ENCODE measurements around the gene GPR151. TPM values are rescaled to one million over a fixed set of nuclear protein-coding genes. Genes with fewer than 3 reads are reported as not detected.

GPR151 gene
- total and polyA plus RNA-seq, 9 of the 15 experiments (the other 6 are each of a cell fraction or from before 2014, with no cell fraction given) = 0.06 TPM; not detected in 8

- WGBS (ENCODE audit: insufficient coverage, low coverage, missing lambda C conversion rate) = no CpG with 5 or more reads among the region's 1 CpG
- H3K4me2 ChIP-seq (ENCODE audit: insufficient read depth, low read length) = no peak overlapping the region
- TF ChIP-seq YY1 (IDR thresholded peaks at IDR 0.05; ENCODE audit: borderline replicate concordance in 1 of 3, control insufficient read depth in 1 of 3, extremely low read depth in 1 of 3, insufficient read depth in 3 of 3, insufficient read length in 1 of 3, insufficient replicate concordance in 2 of 3, low read depth in 1 of 3, low read length in 2 of 3) = no peak
- TF ChIP-seq ZKSCAN3 (CRISPR knock-in tag; IDR thresholded peaks at IDR 0.05) = no peak
- TF ChIP-seq MCM3 (IDR thresholded peaks at IDR 0.05) = no peak
- TF ChIP-seq ZNF785 (CRISPR knock-in tag; IDR thresholded peaks at IDR 0.05) = no peak
- TF ChIP-seq MYNN (IDR thresholded peaks at IDR 0.05) = no peak
- TF ChIP-seq MYNN (CRISPR knock-in tag; IDR thresholded peaks at IDR 0.05) = no peak
- TF ChIP-seq HMGXB4 (CRISPR knock-in tag; IDR thresholded peaks at IDR 0.05) = no peak
- no peak for TF ChIP-seq ZNF239 (CRISPR knock-in tag; IDR thresholded peaks at IDR 0.05)
- TF ChIP-seq, protein P1, sequence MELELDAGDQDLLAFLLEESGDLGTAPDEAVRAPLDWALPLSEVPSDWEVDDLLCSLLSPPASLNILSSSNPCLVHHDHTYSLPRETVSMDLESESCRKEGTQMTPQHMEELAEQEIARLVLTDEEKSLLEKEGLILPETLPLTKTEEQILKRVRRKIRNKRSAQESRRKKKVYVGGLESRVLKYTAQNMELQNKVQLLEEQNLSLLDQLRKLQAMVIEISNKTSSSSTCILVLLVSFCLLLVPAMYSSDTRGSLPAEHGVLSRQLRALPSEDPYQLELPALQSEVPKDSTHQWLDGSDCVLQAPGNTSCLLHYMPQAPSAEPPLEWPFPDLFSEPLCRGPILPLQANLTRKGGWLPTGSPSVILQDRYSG (tag; conservative IDR thresholded peaks at IDR 0.05; ENCODE audit: low read depth) = no peak
- TF ChIP-seq MAFK (IDR thresholded peaks at IDR 0.05; ENCODE audit: low read length) = no peak
- TF ChIP-seq ZNF431 (CRISPR knock-in tag; IDR thresholded peaks at IDR 0.05) = no peak
- ATAC-seq (no peak), FAIRE-seq (no peak), DNase-seq (ENCODE audit: extremely low read depth in 1 of 4, low spot score in 3 of 4) (no peak)
- no peaks in the 10 kb centered on the region for H3K36me3 ChIP-seq (ENCODE audit: control insufficient read depth, insufficient read depth, low read length)
- ChIA-PET POLR2A (interaction anchor here (0.6 kb wide), 1 partner anchor 100 kb away, joined by 3 read pairs; no protein-coding TSS in a partner anchor), CTCF (ENCODE audit: low intra/inter-chr PET ratio) (interaction anchor here (1.6 kb wide), 1 partner anchor 432 kb away, joined by 7 read pairs; no protein-coding TSS in a partner anchor)
- no peaks in the 10 kb centered on the region for H3K79me2 ChIP-seq (ENCODE audit: control insufficient read depth, insufficient read depth, low read length)
- no peaks in the 10 kb centered on the region for H3K4me1 ChIP-seq (replicated peaks in 1 of 2; ENCODE audit: control insufficient read depth in 2 of 2, insufficient read depth in 2 of 2, low read length in 2 of 2)
- peaks cover 0 to 11% of the 10 kb centered on the region in 2 experiments; a peak in 1 of 5 replicates for H3K27me3 ChIP-seq (ENCODE audit: control insufficient read depth in 2 of 2, insufficient read depth in 2 of 2, low read length in 2 of 2)
- BruUV-seq (replicated peaks) = no TSS peak
- no peak overlapping the region for H3K27ac ChIP-seq (ENCODE audit: extremely low read depth, low read depth, low read length)
- no peak overlapping the region for H3K4me3 ChIP-seq
- H4K20me1 ChIP-seq (replicated peaks; ENCODE audit: control insufficient read depth, insufficient read depth, low read length) = no peaks in the 10 kb centered on the region
- no peaks in the 10 kb centered on the region for H3K9me1 ChIP-seq (ENCODE audit: control insufficient read depth, insufficient read depth, low read length)
- no peak overlapping the region for H3K9ac ChIP-seq (ENCODE audit: insufficient read depth in 1 of 2, low read depth in 2 of 2, low read length in 2 of 2)
- H2AFZ ChIP-seq (ENCODE audit: low read depth, low read length) = no peak overlapping the region
- in situ Hi-C loops (cut with MboI) (no loop called here), intact Hi-C loops (cut with micrococcal nuclease) (loop anchor here (1.0 kb wide), 2 partner anchors 432 to 655 kb away; no protein-coding TSS in a partner anchor)
- no peaks in the 10 kb centered on the region for H3K9me3 ChIP-seq (replicated peaks; ENCODE audit: control insufficient read depth, insufficient read depth, low read depth, low read length)
Observed at GRCh38 chr5:146533882-146534281, 17.9 kb upstream of the GPR151 start.

Data from K562 (cell line).